ENCODE data around the gene TSPAN2. TPM values are rescaled to one million over a fixed set of nuclear protein-coding genes. Genes with fewer than 3 reads are reported as not detected.

The TSPAN2 gene
- polyA plus RNA-seq, 1 donor from 2014 or later, result 34.4 TPM

DNA sequence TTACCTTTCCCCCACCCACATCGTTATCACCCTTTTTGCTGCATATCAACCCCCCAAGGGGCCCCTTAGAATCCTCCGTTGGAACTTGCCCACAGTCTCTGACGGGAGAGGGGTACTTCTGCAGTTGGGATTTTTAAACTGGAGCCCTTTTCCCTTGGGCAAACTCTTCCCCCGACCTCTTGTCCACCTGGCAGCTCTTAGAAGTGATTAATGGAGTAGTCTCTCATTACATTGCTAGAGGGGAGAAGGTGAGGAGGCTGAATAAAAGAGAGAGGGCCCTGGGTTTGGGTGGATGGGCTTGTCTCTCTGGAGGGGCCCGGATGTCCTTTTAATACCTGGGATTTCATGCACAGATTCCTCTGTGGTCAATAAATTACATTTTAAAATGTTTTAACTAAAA is 27.2 kb upstream of the TSPAN2 start:
- Histone ChIP-seq H2AFZ (ENCODE audit: low read depth, low read length) (no peak overlapping the region), H4K20me1 (ENCODE audit: insufficient read depth) (no peaks in the 10 kb centered on the region), H3K36me3 (ENCODE audit: insufficient read depth, low read length) (no peaks in the 10 kb centered on the region), H3F3A (ENCODE audit: insufficient read depth, low read length, poor library complexity, severe bottlenecking) (no peaks in the 10 kb centered on the region), H3K27me3 (ENCODE audit: insufficient read depth, low read depth, low read length) (no peaks in the 10 kb centered on the region), H3K4me2 (ENCODE audit: low read length) (no peak overlapping the region), H3K27ac (ENCODE audit: low read length) (no peak overlapping the region), H3K9ac (ENCODE audit: low read length) (no peak overlapping the region), H3K9me3 (ENCODE audit: low read length) (no peaks in the 10 kb centered on the region), H3K4me3 (ENCODE audit: low read length) (no peak overlapping the region), H3K9me2 (ENCODE audit: insufficient read depth, low read length) (no peaks in the 10 kb centered on the region), H3K79me2 (replicated peaks; ENCODE audit: insufficient read depth, low read length) (no peaks in the 10 kb centered on the region)
- TF ChIP-seq POLR2AphosphoS5 (IDR thresholded peaks at IDR 0.05), result no peak
- TF ChIP-seq, protein P1, sequence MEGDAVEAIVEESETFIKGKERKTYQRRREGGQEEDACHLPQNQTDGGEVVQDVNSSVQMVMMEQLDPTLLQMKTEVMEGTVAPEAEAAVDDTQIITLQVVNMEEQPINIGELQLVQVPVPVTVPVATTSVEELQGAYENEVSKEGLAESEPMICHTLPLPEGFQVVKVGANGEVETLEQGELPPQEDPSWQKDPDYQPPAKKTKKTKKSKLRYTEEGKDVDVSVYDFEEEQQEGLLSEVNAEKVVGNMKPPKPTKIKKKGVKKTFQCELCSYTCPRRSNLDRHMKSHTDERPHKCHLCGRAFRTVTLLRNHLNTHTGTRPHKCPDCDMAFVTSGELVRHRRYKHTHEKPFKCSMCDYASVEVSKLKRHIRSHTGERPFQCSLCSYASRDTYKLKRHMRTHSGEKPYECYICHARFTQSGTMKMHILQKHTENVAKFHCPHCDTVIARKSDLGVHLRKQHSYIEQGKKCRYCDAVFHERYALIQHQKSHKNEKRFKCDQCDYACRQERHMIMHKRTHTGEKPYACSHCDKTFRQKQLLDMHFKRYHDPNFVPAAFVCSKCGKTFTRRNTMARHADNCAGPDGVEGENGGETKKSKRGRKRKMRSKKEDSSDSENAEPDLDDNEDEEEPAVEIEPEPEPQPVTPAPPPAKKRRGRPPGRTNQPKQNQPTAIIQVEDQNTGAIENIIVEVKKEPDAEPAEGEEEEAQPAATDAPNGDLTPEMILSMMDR (IDR thresholded peaks at IDR 0.05; ENCODE audit: poor library complexity, severe bottlenecking), result no peak
- TF ChIP-seq, protein P2, sequence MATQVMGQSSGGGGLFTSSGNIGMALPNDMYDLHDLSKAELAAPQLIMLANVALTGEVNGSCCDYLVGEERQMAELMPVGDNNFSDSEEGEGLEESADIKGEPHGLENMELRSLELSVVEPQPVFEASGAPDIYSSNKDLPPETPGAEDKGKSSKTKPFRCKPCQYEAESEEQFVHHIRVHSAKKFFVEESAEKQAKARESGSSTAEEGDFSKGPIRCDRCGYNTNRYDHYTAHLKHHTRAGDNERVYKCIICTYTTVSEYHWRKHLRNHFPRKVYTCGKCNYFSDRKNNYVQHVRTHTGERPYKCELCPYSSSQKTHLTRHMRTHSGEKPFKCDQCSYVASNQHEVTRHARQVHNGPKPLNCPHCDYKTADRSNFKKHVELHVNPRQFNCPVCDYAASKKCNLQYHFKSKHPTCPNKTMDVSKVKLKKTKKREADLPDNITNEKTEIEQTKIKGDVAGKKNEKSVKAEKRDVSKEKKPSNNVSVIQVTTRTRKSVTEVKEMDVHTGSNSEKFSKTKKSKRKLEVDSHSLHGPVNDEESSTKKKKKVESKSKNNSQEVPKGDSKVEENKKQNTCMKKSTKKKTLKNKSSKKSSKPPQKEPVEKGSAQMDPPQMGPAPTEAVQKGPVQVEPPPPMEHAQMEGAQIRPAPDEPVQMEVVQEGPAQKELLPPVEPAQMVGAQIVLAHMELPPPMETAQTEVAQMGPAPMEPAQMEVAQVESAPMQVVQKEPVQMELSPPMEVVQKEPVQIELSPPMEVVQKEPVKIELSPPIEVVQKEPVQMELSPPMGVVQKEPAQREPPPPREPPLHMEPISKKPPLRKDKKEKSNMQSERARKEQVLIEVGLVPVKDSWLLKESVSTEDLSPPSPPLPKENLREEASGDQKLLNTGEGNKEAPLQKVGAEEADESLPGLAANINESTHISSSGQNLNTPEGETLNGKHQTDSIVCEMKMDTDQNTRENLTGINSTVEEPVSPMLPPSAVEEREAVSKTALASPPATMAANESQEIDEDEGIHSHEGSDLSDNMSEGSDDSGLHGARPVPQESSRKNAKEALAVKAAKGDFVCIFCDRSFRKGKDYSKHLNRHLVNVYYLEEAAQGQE (IDR thresholded peaks at IDR 0.05; ENCODE audit: borderline replicate concordance), result no peak
- TF ChIP-seq EZH2 (IDR thresholded peaks at IDR 0.05; ENCODE audit: borderline replicate concordance, insufficient read depth, low read length, poor library complexity, severe bottlenecking), result no peak
- no peak for TF ChIP-seq SMC3 (conservative IDR thresholded peaks at IDR 0.05; ENCODE audit: poor library complexity)
- TF ChIP-seq RAD21 (conservative IDR thresholded peaks at IDR 0.05), result no peak
- TF ChIP-seq EP300 (conservative IDR thresholded peaks at IDR 0.05; ENCODE audit: poor library complexity, severe bottlenecking), result no peak
- TF ChIP-seq TAF1 (IDR thresholded peaks at IDR 0.05; ENCODE audit: low read depth), result no peak
- TF ChIP-seq MXI1 (conservative IDR thresholded peaks at IDR 0.05; ENCODE audit: poor library complexity, severe bottlenecking), result no peak

DNA sequence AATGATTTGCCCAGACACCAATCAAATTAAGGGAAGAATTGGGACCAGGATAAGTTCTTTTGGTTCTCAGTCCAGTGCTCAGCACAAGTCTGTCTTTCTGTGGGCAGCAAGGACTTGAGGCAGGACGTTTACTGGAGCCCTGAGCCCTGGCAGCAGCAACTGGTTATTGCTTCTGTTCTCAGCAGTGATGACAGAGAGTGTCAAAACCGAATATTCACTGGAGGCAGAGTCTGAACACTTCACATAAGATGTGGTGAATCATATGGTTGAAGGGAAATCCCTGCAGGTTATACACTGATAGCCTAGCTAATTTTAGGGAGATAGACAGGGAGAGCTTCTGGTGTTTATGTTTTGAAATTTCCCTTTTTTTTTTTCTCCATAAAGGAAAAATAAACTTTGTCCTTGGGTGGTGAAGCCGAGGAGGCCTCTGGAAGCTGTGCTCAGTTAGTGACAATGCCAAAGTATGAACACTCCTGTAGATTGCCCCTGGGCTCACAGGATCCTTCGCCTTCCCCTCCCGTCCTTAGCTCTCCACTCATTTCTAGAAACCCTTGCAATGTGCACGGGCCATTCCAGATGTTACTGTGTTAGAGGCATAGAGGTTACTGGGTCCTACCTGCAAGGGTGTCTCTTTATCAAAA is 26.3 kb upstream of the TSPAN2 start:
- no peak overlapping the region for H2AFZ ChIP-seq (ENCODE audit: low read depth, low read length)
- TF ChIP-seq, protein P2 (IDR thresholded peaks at IDR 0.05; ENCODE audit: borderline replicate concordance), result no peak
- TF ChIP-seq, protein P1 (IDR thresholded peaks at IDR 0.05; ENCODE audit: poor library complexity, severe bottlenecking), result no peak
- no peak for TF ChIP-seq EP300 (conservative IDR thresholded peaks at IDR 0.05; ENCODE audit: poor library complexity, severe bottlenecking)
- TF ChIP-seq EZH2 (IDR thresholded peaks at IDR 0.05; ENCODE audit: borderline replicate concordance, insufficient read depth, low read length, poor library complexity, severe bottlenecking), result no peak
- TF ChIP-seq TAF1 (IDR thresholded peaks at IDR 0.05; ENCODE audit: low read depth), result no peak
- TF ChIP-seq POLR2AphosphoS5 (IDR thresholded peaks at IDR 0.05), result no peak
- no peak for TF ChIP-seq SMC3 (conservative IDR thresholded peaks at IDR 0.05; ENCODE audit: poor library complexity)
- no peak for TF ChIP-seq RAD21 (conservative IDR thresholded peaks at IDR 0.05)
- TF ChIP-seq MXI1 (conservative IDR thresholded peaks at IDR 0.05; ENCODE audit: poor library complexity, severe bottlenecking), result no peak

More for the DNA sequence above, 26.3 kb upstream of the TSPAN2 start:
- H3F3A ChIP-seq (ENCODE audit: insufficient read depth, low read length, poor library complexity, severe bottlenecking), result no peaks in the 10 kb centered on the region
- H3K79me2 ChIP-seq (replicated peaks; ENCODE audit: insufficient read depth, low read length), result no peaks in the 10 kb centered on the region
- no peaks in the 10 kb centered on the region for H4K20me1 ChIP-seq (ENCODE audit: insufficient read depth)
- H3K9ac ChIP-seq (ENCODE audit: low read length), result no peak overlapping the region
- H3K4me2 ChIP-seq (ENCODE audit: low read length), result no peak overlapping the region
- no peak overlapping the region for H3K27ac ChIP-seq (ENCODE audit: low read length)
- no peaks in the 10 kb centered on the region for H3K27me3 ChIP-seq (ENCODE audit: insufficient read depth, low read depth, low read length)
- H3K9me3 ChIP-seq (ENCODE audit: low read length), result no peaks in the 10 kb centered on the region
- H3K4me3 ChIP-seq (ENCODE audit: low read length), result no peak overlapping the region
- no peaks in the 10 kb centered on the region for H3K9me2 ChIP-seq (ENCODE audit: insufficient read depth, low read length)
- no peaks in the 10 kb centered on the region for H3K36me3 ChIP-seq (ENCODE audit: insufficient read depth, low read length)

All from neural cell (in vitro differentiated cells).